ENCODE results near the gene SLC6A12.

Gene SLC6A12

DNA sequence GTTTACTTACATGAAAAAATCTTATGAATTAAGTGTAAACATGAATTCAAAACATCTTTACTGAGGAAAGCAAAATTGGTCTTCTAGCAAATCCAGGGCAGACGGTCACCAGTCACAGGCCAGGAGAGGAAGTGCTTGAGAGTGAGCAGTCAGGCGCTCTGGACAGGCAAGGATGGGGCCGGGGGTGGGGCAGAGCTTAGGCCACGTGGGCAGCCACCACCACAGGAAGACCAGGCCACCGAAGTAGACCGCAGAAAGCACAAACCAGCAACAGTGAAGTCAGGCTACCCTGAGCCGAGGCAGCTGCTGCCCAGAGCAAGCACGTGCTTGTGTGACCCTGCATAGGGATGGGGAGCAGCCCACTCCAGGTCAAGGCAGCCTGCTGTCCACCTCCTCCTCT is 33.5 kb downstream of the SLC6A12 start:
- H3K36me3 Mint-ChIP-seq (ENCODE audit: low read depth), result no peaks in the 10 kb centered on the region
- H3K4me3 Mint-ChIP-seq, result no peak overlapping the region
- peaks cover 18% of the 10 kb centered on the region for H3K27me3 Mint-ChIP-seq (ENCODE audit: low read depth)
- TF ChIP-seq, protein P1, sequence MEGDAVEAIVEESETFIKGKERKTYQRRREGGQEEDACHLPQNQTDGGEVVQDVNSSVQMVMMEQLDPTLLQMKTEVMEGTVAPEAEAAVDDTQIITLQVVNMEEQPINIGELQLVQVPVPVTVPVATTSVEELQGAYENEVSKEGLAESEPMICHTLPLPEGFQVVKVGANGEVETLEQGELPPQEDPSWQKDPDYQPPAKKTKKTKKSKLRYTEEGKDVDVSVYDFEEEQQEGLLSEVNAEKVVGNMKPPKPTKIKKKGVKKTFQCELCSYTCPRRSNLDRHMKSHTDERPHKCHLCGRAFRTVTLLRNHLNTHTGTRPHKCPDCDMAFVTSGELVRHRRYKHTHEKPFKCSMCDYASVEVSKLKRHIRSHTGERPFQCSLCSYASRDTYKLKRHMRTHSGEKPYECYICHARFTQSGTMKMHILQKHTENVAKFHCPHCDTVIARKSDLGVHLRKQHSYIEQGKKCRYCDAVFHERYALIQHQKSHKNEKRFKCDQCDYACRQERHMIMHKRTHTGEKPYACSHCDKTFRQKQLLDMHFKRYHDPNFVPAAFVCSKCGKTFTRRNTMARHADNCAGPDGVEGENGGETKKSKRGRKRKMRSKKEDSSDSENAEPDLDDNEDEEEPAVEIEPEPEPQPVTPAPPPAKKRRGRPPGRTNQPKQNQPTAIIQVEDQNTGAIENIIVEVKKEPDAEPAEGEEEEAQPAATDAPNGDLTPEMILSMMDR (IDR thresholded peaks at IDR 0.05; ENCODE audit: unreplicated experiment in 3 of 3), result no peak
- peak overlapping the region; percentile 9 to 55 (median 44) for H3K27ac Mint-ChIP-seq
- H3K9me3 Mint-ChIP-seq, result no peaks in the 10 kb centered on the region
- peaks cover 35% of the 10 kb centered on the region for H3K4me1 Mint-ChIP-seq

DNA sequence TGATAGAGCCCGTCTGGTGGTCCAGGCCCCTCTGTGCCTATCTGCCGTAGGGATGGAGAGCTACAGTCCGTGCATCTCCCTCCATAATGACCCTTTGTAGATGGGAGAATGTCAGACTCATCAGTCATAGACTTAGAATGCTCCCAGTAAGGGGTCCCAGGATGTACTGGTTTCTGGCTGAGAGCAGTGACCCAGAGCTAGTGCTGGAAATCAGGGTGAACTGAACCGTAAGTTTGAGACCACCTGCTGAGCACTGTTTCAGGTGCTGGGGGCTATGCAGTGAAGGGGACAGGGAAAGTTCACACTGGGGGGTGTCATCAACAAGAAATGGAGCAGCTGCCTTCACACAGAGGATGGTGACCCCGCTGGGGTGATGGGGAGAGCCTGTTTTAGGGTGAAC is 34.1 kb downstream of the SLC6A12 start:
- TF ChIP-seq, protein P1 (IDR thresholded peaks at IDR 0.05; ENCODE audit: unreplicated experiment in 3 of 3), result no peak
- Mint-ChIP-seq H3K36me3 (ENCODE audit: low read depth) (no peaks in the 10 kb centered on the region), H3K27me3 (ENCODE audit: low read depth) (peaks cover 14% of the 10 kb centered on the region), H3K4me1 (peaks cover 40% of the 10 kb centered on the region), H3K4me3 (no peak overlapping the region), H3K9me3 (no peaks in the 10 kb centered on the region), H3K27ac (peak overlapping the region; percentile 9 to 55 (median 44))

DNA sequence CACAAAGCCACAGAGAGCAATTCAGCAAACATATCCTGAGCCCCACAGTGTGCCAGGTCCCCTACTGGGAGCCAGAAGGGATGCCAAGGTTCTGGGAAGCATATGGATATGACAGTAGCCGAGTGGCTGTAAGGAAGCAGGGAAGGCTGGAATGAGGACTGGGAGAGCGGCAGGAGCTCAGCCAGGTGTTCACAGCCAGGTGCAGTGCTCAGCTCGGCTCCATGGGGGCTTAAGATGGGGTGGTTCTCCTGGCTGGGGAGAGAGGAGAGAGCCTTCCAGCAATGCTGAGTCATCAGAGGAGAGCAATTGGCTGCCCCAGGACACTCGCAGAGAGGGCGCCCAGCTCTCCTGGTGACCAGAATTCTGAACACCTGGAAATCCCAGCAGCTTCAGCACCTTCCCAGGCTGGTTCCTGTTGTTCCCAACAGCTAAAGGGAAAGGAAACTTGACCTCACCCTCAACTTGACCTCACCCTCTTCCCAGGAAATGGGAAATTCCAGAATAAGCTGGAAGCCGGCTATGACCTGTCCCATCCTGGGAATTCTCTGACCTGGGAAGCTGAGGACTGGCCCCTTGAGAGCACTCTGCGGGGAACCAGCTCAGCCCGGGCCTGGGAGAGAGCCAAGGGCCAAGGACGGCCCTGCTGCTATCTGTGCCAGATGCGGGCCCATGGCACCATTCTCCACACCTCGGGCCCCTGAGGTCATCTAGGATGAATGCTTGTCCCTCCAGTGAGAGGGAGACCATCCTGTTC is 34.6 kb downstream of the SLC6A12 start:
- Mint-ChIP-seq H3K27me3 (ENCODE audit: low read depth) (peaks cover 14% of the 10 kb centered on the region), H3K4me3 (no peak overlapping the region), H3K9me3 (no peaks in the 10 kb centered on the region), H3K36me3 (ENCODE audit: low read depth) (no peaks in the 10 kb centered on the region), H3K27ac (peak overlapping the region in 2 of 3 experiments; percentile 59 to 81), H3K4me1 (peaks cover 40% of the 10 kb centered on the region)
- TF ChIP-seq, protein P1 (IDR thresholded peaks at IDR 0.05; ENCODE audit: unreplicated experiment in 3 of 3), result no peak

DNA sequence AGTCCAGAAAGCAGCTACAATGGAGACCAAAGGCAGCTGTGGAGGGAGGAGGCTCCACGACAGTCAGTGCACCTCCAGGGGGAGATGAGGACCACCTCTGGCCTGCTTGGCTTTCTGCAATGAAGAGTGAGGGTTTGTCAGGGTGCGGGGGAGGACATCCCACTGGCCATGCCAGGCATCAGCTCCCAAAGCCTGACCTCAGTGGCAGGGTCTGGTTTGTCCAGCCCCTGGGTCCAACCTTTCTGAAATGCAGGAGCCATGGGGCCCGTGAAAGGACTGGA is 35.2 kb downstream of the SLC6A12 start:
- peak overlapping the region in 2 of 3 experiments; percentile 59 to 81 for H3K27ac Mint-ChIP-seq
- H3K36me3 Mint-ChIP-seq (ENCODE audit: low read depth), result no peaks in the 10 kb centered on the region
- H3K4me3 Mint-ChIP-seq, result peak overlapping the region in 1 of 3 experiments; percentile 21
- TF ChIP-seq, protein P1 (IDR thresholded peaks at IDR 0.05; ENCODE audit: unreplicated experiment in 3 of 3), result no peak
- H3K9me3 Mint-ChIP-seq, result no peaks in the 10 kb centered on the region
- H3K4me1 Mint-ChIP-seq, result peaks cover 45% of the 10 kb centered on the region
- peaks cover 13% of the 10 kb centered on the region for H3K27me3 Mint-ChIP-seq (ENCODE audit: low read depth)

DNA sequence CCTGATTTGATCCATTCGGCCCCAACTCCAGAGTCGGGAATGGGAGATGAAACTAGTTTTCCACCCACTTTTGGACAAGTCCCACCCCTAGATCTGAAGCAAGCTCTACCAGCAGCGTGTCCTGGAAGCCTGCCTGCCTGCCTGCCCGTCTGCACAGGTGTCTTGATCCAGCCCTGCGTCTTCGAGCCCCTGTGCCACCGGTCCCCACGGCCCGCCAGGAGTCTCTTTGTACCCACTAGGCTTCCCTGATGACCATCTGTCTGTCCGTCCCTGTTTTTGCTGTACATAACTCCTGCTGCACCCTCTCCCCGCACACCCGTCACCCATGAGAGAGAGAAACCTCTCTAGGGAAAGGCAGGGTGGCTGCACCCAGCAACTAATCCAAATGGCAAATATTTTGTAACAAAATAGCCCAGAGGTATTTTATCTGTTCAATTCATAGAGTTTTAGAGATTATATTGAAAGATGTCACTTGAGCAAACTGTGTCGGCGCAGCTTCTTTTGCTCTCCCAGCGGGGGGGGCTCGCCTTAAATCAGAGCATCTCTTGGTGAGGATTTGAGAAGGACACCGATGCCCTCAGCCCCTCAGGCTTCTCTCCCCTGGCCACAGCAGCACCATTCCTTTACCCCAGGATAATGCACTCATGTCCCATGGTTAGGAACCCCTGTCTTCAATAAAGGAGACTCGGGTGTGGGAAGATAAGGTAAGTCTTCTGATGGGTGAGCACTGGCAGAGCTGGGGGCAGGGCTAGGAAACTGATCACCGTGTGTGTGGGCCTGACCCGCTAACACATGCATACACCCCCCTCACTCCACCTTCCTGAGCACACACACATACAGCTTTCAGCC is 35.8 kb downstream of the SLC6A12 start:
- Mint-ChIP-seq H3K4me1 (peaks cover 45% of the 10 kb centered on the region), H3K4me3 (peak overlapping the region in 1 of 3 experiments; percentile 21), H3K36me3 (ENCODE audit: low read depth) (no peaks in the 10 kb centered on the region), H3K27me3 (ENCODE audit: low read depth) (peaks cover 9% of the 10 kb centered on the region), H3K27ac (peak overlapping the region; percentile 16 to 81 (median 63)), H3K9me3 (no peaks in the 10 kb centered on the region)
- TF ChIP-seq, protein P1 (IDR thresholded peaks at IDR 0.05; ENCODE audit: unreplicated experiment in 3 of 3), result no peak
